Effector memory CD8-positive, alpha-beta T cell (primary cell): ENCODE results near the gene SEC14L3.

Source experiments
- ATAC-seq: fragments of 150-1000 bp; cut with Tn5 transposase; replicated peaks from 2 replicates; pipeline ENCODE4 v1.10.0; 2021; ENCODE audit warnings: mild to moderate bottlenecking, moderate library complexity
- DNase-seq, 3 experiments: peaks; one replicate each; pipeline ENCODE4 v3.0.0; 2021
- H3K27ac Mint-ChIP-seq, 2 donors: one replicate each; pipeline ENCODE4 v1.8.0; 2022; ENCODE audit warnings: mild to moderate bottlenecking in 2 of 2, mixed read lengths in 2 of 2, moderate library complexity in 2 of 2
- H3K27me3 Mint-ChIP-seq, 2 donors: one replicate each; pipeline ENCODE4 v1.8.0; 2022; ENCODE audit warnings: mixed read lengths in 2 of 2
- H3K36me3 Mint-ChIP-seq: one replicate; pipeline ENCODE4 v1.8.0; 2022; ENCODE audit warnings: mild to moderate bottlenecking, moderate library complexity, mixed read lengths; ENCODE audit not compliant: insufficient read depth
- H3K4me1 Mint-ChIP-seq, 2 donors: one replicate each; pipeline ENCODE4 v1.8.0; 2022; ENCODE audit warnings: low read depth in 2 of 2, mixed read lengths in 2 of 2
- H3K4me3 Mint-ChIP-seq, 2 donors: one replicate each; pipeline ENCODE4 v1.8.0; 2022; ENCODE audit warnings: mild to moderate bottlenecking in 2 of 2, mixed read lengths in 2 of 2, moderate library complexity in 2 of 2
- H3K9me3 Mint-ChIP-seq, 2 donors: one replicate each; pipeline ENCODE4 v1.8.0; 2022; ENCODE audit warnings: mixed read lengths in 2 of 2
- total RNA-seq, 9 experiments: gene quantifications; one replicate each; lab custom pipeline; 2026; lab: John Stamatoyannopoulos, UW

SEC14L3 gene
- total RNA-seq, result 0 to 0.03 (median 0) reads per million in 9 experiments

DNA sequence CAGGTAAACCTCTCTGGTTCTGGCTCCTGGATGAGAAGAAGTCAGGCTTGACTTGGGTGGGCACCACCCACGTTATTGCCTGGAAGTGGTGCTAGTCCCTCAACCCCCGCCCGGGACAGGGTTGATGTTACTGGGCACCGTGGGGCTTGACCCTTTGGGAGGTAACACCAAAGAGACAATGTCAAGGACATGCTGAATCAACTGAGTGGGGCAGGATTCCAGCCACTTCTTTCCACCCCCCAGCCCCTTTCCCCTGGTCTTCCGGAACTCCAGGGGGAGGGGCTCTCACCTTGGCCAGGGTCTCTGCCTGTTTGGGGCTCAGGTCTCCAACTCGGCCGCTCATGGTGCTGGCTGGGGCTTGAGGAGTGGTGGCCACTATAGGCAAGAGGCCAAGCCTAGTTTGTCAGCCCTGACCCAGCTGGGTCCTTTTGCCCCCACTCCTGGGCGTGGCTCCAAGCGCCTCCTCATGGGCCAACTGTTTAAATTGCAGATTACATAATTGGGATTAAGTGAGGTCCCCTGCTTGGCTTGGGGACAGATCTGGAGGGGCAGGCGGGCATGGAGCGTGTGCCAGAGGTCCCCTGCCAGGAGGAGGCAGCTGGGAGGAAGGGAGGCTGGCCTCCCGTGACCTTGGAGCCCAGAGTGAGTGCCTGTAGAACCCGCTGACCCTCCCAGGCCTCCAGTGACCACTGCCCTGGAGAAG is at the start of gene SEC14L3:
Gene SEC14L3, minus strand, starts transcription at position 402 of the 703 bp plus-strand sequence. Its CDS starts 59 bp downstream, at position 343.
- Mint-ChIP-seq H3K9me3 (no peaks in the 10 kb centered on the region), H3K4me1 (peaks cover 16 to 17% of the 10 kb centered on the region in 2 donors), H3K36me3 (no peaks in the 10 kb centered on the region), H3K27ac (peak within 1 kb of the TSS in 1 of 2 donors; percentile 39), H3K4me3 (no peak within 1 kb of the TSS), H3K27me3 (peaks cover 7 to 64% of the 10 kb centered on the region in 2 donors)
- no peak for ATAC-seq
- DNase-seq, result no peak

DNA sequence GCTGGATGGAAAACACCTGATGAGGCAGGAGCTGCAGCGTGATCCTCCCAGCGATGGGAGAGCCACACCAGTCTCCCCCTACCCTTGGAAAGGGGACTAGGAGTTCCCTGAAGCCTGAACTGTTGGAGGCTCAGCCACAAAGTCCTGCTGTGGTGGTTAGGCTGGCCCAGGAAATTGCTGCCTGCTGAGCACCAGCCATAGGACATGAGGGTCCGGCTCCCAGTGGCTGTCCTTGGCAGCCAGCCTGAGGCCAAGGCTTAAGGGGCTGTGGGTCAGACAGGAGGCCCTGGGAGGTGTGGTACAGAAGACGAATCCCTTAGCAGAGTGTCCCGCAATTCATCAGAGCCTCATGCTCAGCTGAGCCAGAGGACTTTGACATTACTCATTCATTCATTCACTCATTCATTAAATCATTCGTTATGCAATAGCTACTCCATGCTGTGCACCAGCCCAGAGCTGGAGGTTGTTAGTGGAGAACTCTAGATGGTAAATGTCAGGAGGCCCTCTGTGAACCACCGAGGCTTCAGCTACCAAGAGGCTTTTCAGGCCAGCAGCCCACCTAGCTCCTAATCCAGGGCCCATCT is 48.1 kb upstream of the SEC14L3 start:
- Mint-ChIP-seq H3K36me3 (no peaks in the 10 kb centered on the region), H3K27me3 (peaks cover 32 to 35% of the 10 kb centered on the region in 2 donors), H3K4me3 (no peak overlapping the region), H3K27ac (no peak overlapping the region), H3K4me1 (no peaks in the 10 kb centered on the region), H3K9me3 (no peaks in the 10 kb centered on the region)
- DNase-seq (no peak), ATAC-seq (no peak)

DNA sequence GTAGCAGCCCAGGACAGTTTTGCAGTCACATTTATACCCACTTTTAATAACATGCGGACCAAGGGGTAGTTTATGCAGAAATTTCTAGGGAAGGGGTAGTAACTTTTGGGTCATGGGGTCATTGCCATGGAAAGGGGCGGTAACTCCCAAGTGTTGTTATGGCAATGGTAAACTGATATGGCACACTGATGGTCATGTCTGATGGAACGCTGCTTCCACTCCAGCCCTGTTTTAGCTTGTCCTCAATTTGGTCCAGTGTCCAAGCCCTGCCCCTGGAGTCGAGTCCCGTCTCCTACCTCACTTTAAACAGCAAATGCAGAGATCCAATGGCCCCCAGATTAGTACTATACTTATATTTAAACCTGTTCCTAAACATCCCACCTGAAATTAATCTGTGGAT is 44.9 kb upstream of the SEC14L3 start:
- Mint-ChIP-seq H3K36me3 (no peaks in the 10 kb centered on the region), H3K27ac (no peak overlapping the region), H3K27me3 (peaks cover 16 to 26% of the 10 kb centered on the region in 2 donors), H3K9me3 (no peaks in the 10 kb centered on the region), H3K4me3 (no peak overlapping the region), H3K4me1 (no peaks in the 10 kb centered on the region)
- no peak for DNase-seq
- ATAC-seq, result no peak

DNA sequence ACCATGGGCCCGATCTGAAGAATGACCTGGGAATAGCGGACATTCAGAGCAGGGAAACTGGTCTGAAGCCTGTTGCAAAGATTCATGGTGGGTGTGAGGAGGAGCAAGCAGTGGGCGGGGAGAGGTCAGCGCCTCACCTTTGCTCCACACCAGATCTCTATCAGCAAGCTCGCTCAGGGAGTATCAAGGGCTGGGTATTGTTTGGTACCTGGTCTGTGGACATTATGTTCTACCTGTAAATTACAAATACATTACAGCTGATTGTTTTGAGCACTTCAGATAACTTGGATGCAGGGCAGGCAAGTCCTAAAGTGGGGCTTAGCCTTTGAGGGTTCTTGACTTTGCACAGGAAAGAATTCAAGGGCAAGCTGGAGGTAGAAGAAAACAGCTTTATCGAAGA is 44.5 kb upstream of the SEC14L3 start:
- DNase-seq, result no peak
- no peak overlapping the region for H3K4me3 Mint-ChIP-seq
- H3K27me3 Mint-ChIP-seq, result peaks cover 11 to 23% of the 10 kb centered on the region in 2 donors
- H3K36me3 Mint-ChIP-seq, result no peaks in the 10 kb centered on the region
- no peaks in the 10 kb centered on the region for H3K4me1 Mint-ChIP-seq
- ATAC-seq, result no peak
- no peak overlapping the region for H3K27ac Mint-ChIP-seq
- no peaks in the 10 kb centered on the region for H3K9me3 Mint-ChIP-seq

DNA sequence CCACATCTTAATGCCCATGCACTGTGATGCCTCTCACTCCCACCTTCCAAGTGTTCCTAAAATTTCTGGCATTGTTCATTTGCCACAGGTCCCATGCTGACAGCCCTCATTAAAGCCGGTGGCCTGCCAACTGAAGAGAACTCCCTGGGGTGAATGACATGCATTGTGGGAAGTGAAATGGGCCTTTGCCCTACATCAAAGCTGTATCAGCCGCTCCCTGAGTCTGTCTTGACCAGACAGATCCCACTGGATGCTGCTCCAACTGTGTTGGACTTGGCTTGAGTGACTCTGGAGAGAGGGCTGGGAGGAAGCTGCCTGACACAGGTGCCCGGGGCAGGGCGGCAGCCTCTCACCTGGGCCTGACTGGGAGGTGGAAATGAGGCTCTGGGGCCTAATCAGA is 42.4 kb upstream of the SEC14L3 start:
- ATAC-seq (no peak), DNase-seq (no peak)
- no peaks in the 10 kb centered on the region for H3K4me1 Mint-ChIP-seq
- no peaks in the 10 kb centered on the region for H3K36me3 Mint-ChIP-seq
- H3K4me3 Mint-ChIP-seq, result no peak overlapping the region
- no peak overlapping the region for H3K27ac Mint-ChIP-seq
- no peaks in the 10 kb centered on the region for H3K9me3 Mint-ChIP-seq
- peaks cover 6 to 15% of the 10 kb centered on the region in 2 donors for H3K27me3 Mint-ChIP-seq

DNA sequence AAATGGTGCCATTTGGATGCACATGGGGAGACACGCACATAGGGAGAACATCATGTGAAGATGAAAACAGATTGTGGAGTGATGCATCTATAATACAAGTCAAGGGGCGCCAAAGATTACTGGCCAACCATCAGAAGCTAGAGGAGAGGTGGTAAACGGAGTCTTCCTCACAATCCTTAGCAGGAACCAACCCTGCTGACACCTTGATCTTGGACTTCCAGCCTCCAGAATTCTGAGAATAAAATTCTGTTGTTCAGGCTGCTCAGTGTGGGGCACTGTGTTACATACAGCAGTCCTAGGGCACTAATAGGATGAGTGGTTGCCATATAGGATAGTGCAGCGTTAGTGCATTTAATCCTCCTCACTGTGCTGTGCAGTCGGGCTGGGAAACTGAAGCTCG is 41.6 kb upstream of the SEC14L3 start:
- peaks cover 2 to 15% of the 10 kb centered on the region in 2 donors for H3K27me3 Mint-ChIP-seq
- ATAC-seq, result no peak
- no peaks in the 10 kb centered on the region for H3K4me1 Mint-ChIP-seq
- no peak overlapping the region for H3K27ac Mint-ChIP-seq
- DNase-seq, result no peak
- no peaks in the 10 kb centered on the region for H3K9me3 Mint-ChIP-seq
- no peak overlapping the region for H3K4me3 Mint-ChIP-seq
- H3K36me3 Mint-ChIP-seq, result no peaks in the 10 kb centered on the region

DNA sequence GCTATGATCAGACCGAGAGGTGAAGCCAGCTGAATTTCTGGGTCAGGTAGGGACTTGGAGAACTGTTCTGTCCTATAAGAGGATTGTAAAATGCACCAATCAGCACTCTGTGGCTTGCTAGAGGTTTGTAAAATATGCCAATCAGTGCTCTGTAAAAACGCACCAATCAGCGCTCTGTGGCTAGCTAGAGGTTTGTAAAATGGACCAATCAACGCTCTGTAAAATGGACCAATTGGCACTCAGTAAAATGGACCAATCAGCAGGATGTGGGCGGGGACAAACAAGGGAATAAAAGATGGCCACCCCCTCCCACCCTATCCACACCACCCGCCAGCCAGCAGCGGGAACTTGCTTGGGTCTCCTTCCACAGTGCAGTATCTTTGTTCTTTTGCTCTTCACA is 40.1 kb upstream of the SEC14L3 start:
- no peak for ATAC-seq
- Mint-ChIP-seq H3K27me3 (peaks cover 4 to 19% of the 10 kb centered on the region in 2 donors), H3K4me3 (no peak overlapping the region), H3K4me1 (no peaks in the 10 kb centered on the region), H3K27ac (no peak overlapping the region), H3K36me3 (no peaks in the 10 kb centered on the region), H3K9me3 (no peaks in the 10 kb centered on the region)
- no peak for DNase-seq

DNA sequence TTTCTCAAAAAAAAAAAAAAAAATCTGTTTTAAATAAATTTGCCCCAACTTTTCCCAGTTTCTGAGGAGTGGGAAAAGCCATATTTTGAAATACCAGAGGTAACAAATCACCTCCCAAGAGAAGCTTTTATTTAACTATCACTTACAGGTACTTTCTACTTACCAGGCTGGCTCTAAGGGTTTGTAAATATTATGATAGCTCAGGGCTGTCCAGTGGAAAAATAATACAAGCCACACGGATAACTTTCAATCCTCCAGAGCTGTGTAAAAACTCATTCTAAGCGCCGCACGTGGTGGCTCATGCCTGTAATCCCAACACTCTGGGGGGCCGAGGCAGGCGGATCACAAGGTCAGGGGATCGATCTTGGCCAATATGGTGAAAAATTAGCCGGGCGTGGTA is 39.3 kb upstream of the SEC14L3 start:
- H3K4me3 Mint-ChIP-seq, result no peak overlapping the region
- H3K27me3 Mint-ChIP-seq, result peaks cover 10 to 26% of the 10 kb centered on the region in 2 donors
- DNase-seq, result no peak
- H3K27ac Mint-ChIP-seq, result no peak overlapping the region
- no peaks in the 10 kb centered on the region for H3K36me3 Mint-ChIP-seq
- H3K9me3 Mint-ChIP-seq, result no peaks in the 10 kb centered on the region
- H3K4me1 Mint-ChIP-seq, result no peaks in the 10 kb centered on the region
- no peak for ATAC-seq

DNA sequence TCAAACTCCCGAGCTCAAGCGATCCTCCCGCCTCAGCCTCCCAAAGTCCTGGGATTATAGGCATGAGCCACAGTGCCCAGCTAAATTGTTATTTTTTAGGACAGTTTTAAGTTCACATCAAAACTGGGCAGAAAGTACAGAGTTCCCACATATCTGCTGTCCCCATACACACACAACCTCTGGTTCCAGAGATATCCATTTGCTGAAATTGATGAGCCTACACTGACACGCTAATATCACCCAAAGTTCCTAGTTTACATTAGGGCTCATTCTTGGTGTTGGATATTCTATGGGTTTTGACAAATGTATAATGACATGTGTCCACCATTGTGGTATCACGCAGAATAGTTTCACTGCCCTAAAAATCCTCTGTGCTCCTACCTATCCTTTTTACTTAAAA is 36.4 kb upstream of the SEC14L3 start:
- DNase-seq (no peak), ATAC-seq (no peak)
- Mint-ChIP-seq H3K27me3 (peaks cover 29 to 35% of the 10 kb centered on the region in 2 donors), H3K4me1 (peaks cover 0 to 2% of the 10 kb centered on the region in 2 donors), H3K4me3 (no peak overlapping the region), H3K9me3 (no peaks in the 10 kb centered on the region), H3K36me3 (no peaks in the 10 kb centered on the region), H3K27ac (no peak overlapping the region)

DNA sequence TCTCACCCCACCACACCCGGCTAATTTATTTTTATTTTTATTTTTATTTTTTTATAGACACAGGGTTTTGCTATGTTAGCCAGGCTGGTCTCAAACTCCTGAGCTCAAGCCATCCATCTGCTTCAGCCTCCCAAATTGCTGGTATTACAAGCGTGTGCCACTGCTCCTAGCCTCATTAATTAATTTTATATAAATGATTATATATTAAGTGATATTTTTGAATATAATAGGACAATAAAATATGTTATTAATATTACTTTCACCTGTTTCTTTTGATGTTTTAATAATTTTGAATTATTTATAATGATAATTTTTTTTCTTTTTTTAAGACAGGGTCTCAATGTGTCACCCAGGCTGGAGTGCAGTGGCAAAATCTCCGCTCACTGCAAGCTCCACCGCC is 35.9 kb upstream of the SEC14L3 start:
- Mint-ChIP-seq H3K4me1 (peaks cover 0 to 2% of the 10 kb centered on the region in 2 donors), H3K27me3 (peaks cover 32 to 40% of the 10 kb centered on the region in 2 donors), H3K9me3 (no peaks in the 10 kb centered on the region), H3K36me3 (no peaks in the 10 kb centered on the region), H3K4me3 (no peak overlapping the region), H3K27ac (no peak overlapping the region)
- no peak for ATAC-seq
- no peak for DNase-seq

DNA sequence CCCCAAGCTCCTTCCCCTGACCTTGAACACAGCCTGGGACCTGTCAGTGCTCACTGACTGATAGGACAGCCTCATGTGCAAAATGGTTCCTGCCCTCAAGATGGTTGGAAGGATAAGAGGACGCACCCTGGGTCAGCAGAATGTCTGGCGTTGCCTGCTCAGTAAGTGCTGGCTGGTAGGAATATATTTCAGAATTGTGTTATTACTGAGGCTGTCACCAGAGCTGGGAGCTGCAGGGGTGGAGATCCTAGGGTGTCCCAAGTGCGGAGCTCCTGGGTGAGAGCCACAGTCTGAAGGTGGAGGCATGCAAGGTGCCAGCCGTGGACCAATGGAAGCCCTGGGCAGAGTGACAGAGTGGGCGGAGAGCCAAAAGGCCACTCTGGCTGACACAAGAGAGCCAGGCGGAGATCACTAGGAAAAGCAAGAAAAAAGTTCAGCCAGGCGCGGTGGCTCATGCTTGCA is 34.7 kb upstream of the SEC14L3 start:
- DNase-seq (no peak), ATAC-seq (no peak)
- no peak overlapping the region for H3K27ac Mint-ChIP-seq
- no peaks in the 10 kb centered on the region for H3K36me3 Mint-ChIP-seq
- peaks cover 0 to 2% of the 10 kb centered on the region in 2 donors for H3K4me1 Mint-ChIP-seq
- no peaks in the 10 kb centered on the region for H3K9me3 Mint-ChIP-seq
- H3K27me3 Mint-ChIP-seq, result peaks cover 40 to 51% of the 10 kb centered on the region in 2 donors
- no peak overlapping the region for H3K4me3 Mint-ChIP-seq

DNA sequence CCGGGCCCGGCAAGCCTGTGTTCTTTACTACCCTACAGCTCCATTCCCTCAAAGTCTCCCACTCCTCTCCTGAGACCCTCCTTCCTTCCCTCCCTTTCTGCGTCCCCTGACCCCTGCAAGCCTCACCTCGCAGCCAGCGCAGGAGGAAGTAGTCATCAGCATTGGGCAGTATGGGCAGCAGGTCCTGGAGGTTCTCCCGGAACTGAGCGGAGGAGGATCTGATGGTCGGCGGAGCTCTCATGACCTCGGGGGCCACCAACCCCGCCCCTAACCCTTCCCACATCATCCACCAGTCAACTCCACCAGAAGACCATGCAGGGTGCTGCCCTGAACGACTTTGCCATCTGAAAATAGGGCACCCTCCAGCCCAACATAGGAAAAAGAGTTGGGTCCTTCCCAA is 31.7 kb upstream of the SEC14L3 start:
- no peaks in the 10 kb centered on the region for H3K9me3 Mint-ChIP-seq
- DNase-seq (no peak), ATAC-seq (no peak)
- no peak overlapping the region for H3K27ac Mint-ChIP-seq
- peaks cover 0 to 2% of the 10 kb centered on the region in 2 donors for H3K4me1 Mint-ChIP-seq
- H3K27me3 Mint-ChIP-seq, result peaks cover 47 to 65% of the 10 kb centered on the region in 2 donors
- H3K4me3 Mint-ChIP-seq, result no peak overlapping the region
- H3K36me3 Mint-ChIP-seq, result no peaks in the 10 kb centered on the region

DNA sequence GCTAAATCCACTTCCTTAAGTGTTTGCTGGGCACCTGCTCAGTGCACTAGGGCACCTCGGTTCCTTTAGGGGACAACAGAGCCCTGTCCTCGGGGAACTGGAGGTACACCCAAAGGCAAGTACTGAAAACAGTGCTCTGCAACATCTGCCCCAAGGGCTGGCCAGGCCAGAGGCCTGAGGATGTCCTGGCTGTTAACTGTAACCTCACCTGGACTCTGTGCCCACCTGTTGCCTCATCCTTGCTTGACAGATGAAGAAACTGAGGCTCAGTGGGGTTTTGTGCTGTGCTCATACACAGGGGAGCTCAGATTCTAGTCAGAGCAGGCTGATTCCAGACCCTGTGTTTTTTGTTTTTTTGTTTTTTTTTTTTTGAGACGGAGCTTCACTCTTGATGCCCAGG is 31.1 kb upstream of the SEC14L3 start:
- H3K27me3 Mint-ChIP-seq, result peaks cover 47 to 65% of the 10 kb centered on the region in 2 donors
- no peak for DNase-seq
- no peak for ATAC-seq
- H3K4me1 Mint-ChIP-seq, result peaks cover 0 to 2% of the 10 kb centered on the region in 2 donors
- no peaks in the 10 kb centered on the region for H3K36me3 Mint-ChIP-seq
- no peak overlapping the region for H3K27ac Mint-ChIP-seq
- no peak overlapping the region for H3K4me3 Mint-ChIP-seq
- H3K9me3 Mint-ChIP-seq, result no peaks in the 10 kb centered on the region

DNA sequence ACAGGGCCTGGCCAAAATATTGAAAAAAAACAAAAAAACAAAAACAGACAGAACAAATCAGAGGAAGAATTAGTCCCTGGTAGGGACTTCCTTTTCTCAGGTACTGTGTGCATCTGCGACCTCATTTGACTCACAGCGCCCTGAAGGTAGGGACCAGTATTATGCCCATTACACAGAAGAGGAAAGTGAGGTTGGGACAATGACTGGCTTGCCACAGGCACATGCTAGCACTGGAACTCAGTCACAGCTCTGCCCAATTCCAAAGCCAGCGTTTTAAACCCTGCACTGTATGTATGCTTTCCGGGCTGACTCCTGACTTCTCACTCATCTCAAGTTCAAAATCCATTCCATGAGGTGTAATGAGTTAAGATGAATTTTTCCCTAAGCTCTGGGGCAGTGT is 30.3 kb upstream of the SEC14L3 start:
- Mint-ChIP-seq H3K36me3 (no peaks in the 10 kb centered on the region), H3K4me1 (peaks cover 0 to 2% of the 10 kb centered on the region in 2 donors), H3K27me3 (peaks cover 46 to 64% of the 10 kb centered on the region in 2 donors), H3K27ac (no peak overlapping the region), H3K4me3 (no peak overlapping the region), H3K9me3 (no peaks in the 10 kb centered on the region)
- ATAC-seq, result no peak
- DNase-seq, result no peak
